GM13977 (cell line): ENCODE results near the gene CRACDL.
"Not testable (repeated sequence)": the region's sequence is repeated elsewhere in the genome, so short reads cannot be mapped to it uniquely, and the experiment has no call there.

Experiments used
- DNase-seq: peaks from one replicate; pipeline ENCODE4 v3.0.0; 2012; ENCODE audit warnings: low spot score
- CTCF ChIP-seq: IDR thresholded peaks from 2 replicates; pipeline ENCODE4 v1.5.1; 2012; ENCODE audit warnings: mild to moderate bottlenecking, control low read depth; ENCODE audit not compliant: insufficient read depth; ENCODE audit errors: extremely low read depth, missing control alignments
- in situ Hi-C: fragments of 300-500 bp; cut with MboI; formaldehyde crosslinking; loops from one replicate; pipeline ENCODE4 v1.12.0; 2022; ENCODE audit warnings: low sequenced_read_pairs, low pct_unique_long_range_greater_than_20kb, mixed read lengths, inconsistent platforms; ENCODE audit not compliant: unreplicated experiment

Gene CRACDL

GRCh38 chr2:98881153-98881650 is 54.8 kb downstream of the CRACDL start:
- no peak for TF ChIP-seq CTCF
- no peak for DNase-seq
- in situ Hi-C loops = no loop called here

GRCh38 chr2:98880266-98881152 is 55.5 kb downstream of the CRACDL start:
- DNase-seq = no peak
- in situ Hi-C loops = no loop called here
- no peak for TF ChIP-seq CTCF

GRCh38 chr2:98877658-98878057 is 58.4 kb downstream of the CRACDL start:
- DNase-seq, in situ Hi-C loops: not testable (repeated sequence)

- in situ Hi-C loops = no loop called here
- TF ChIP-seq CTCF = no peak
- peak; percentile 3 for DNase-seq
These were observed 59.3 kb downstream of the CRACDL start for GRCh38 chr2:98876741-98877140.

- peak; percentile 1 for DNase-seq
- in situ Hi-C loops = no loop called here
- TF ChIP-seq CTCF = no peak
These were observed 60.3 kb downstream of the CRACDL start for GRCh38 chr2:98875746-98876145.

- no peak for TF ChIP-seq CTCF
- DNase-seq = peak; percentile 5
- in situ Hi-C loops = no loop called here
These were observed 60.8 kb downstream of the CRACDL start for GRCh38 chr2:98875081-98875728.

- TF ChIP-seq CTCF = no peak
- DNase-seq = peak; percentile 4
- in situ Hi-C loops = no loop called here
These were observed 61.8 kb downstream of the CRACDL start for GRCh38 chr2:98874186-98874689.
